LNCaP clone FGC (cell line): ENCODE results near the gene PLEKHA7.

Source experiments
- DNase-seq: peaks from one replicate; pipeline ENCODE4 v3.0.0-alpha.2; 2011; ENCODE audit warnings: low read depth
- H3K4me3 ChIP-seq: 2 replicates; pipeline ENCODE4 v1.5.1; 2011; ENCODE audit warnings: mild to moderate bottlenecking, low read depth, low read length, control low read depth
- CTCF ChIP-seq: IDR thresholded peaks from 2 replicates; pipeline ENCODE4 v1.5.1; 2012; ENCODE audit warnings: mild to moderate bottlenecking; ENCODE audit not compliant: control insufficient read depth, insufficient read depth; ENCODE audit errors: extremely low read depth

PLEKHA7 gene

GRCh38 chr11:16860617-16861016 lies 153.6 kb downstream of the PLEKHA7 start:
- no peak overlapping the region for H3K4me3 ChIP-seq
- no peak for DNase-seq
- no peak for TF ChIP-seq CTCF

GRCh38 chr11:16859651-16860050 lies 154.6 kb downstream of the PLEKHA7 start:
- H3K4me3 ChIP-seq: no peak overlapping the region
- no peak for TF ChIP-seq CTCF
- no peak for DNase-seq

DNA sequence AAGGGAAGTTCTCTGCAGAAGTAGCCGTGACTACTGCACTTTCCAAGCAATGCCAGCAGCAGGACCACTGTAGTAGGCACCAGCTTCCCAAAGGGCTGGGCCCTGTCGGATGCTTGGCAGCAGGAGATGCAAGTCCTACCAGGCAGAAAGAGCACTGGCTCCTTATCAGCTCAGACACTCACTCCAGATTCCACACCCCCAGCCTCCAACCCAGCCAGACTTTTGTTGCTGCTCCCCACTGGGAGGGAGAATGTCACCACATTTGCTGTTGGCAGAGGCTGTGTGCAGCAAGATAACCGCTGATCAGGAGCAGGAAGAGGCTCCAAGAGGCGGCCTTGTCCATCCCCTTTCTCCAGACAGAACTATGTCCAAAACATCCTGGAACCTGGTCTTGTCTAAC lies 157.0 kb downstream of the PLEKHA7 start:
- no peak for DNase-seq
- no peak overlapping the region for H3K4me3 ChIP-seq
- TF ChIP-seq CTCF: no peak

DNA sequence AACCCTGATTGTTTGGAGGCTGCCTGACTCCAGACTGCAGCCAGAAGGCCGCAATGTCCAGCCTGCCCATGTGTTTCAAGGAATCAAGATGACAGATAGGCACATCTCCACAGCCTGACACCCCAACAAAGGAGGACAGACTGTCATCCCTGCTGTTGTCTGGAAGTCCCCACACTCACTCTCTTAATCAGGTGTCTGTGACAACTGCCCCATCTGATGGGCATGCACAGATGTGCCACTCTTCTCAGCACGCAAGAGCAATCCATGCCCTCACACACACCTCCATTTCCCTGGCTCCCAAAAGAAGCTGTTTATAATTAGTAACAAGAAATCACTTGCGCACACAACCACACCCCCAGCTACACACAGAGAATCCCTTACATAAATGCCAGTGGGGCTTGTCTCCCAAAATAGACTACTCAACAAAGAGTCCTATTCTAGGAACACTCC lies 158.2 kb downstream of the PLEKHA7 start:
- no peak for DNase-seq
- H3K4me3 ChIP-seq: no peak overlapping the region
- TF ChIP-seq CTCF: no peak

GRCh38 chr11:16854979-16855378 lies 159.2 kb downstream of the PLEKHA7 start:
- no peak for DNase-seq
- TF ChIP-seq CTCF: no peak
- H3K4me3 ChIP-seq: no peak overlapping the region

GRCh38 chr11:16853859-16854258 lies 160.4 kb downstream of the PLEKHA7 start:
- no peak for TF ChIP-seq CTCF
- no peak for DNase-seq

DNA sequence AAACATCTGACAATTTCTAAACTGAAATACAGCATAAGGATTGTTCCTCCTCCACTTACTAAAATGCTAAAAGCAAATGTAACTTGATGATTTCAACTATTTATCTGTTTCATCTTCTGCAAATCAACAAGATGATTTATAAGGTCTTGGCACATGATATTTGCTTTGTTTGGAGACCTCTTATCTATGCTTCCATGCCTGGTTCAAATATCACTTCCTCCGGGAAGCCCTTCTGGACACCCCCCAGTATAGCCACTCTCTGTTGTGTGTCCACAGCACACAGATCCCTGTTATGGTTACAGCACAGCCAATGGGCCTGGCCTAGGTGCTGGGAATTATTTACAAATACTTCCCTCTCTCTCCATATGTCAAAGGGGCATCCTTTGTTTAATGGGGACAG lies 160.9 kb downstream of the PLEKHA7 start:
- DNase-seq: no peak
- no peak for TF ChIP-seq CTCF
- H3K4me3 ChIP-seq: no peak overlapping the region

More at GRCh38 chr11:16853859-16854258, 160.4 kb downstream of the PLEKHA7 start:
- no peak overlapping the region for H3K4me3 ChIP-seq
